Astrocyte of the spinal cord (primary cell): ENCODE results near the gene CTSK.
A peak's percentile ranks its signal among the peaks of the same experiment; 100 is the strongest.
"Not testable (repeated sequence)": the region's sequence is repeated elsewhere in the genome, so short reads cannot be mapped to it uniquely, and the experiment has no call there.

Experiments used
- DNase-seq: peaks from one replicate; pipeline ENCODE4 v3.0.0; 2011; ENCODE audit warnings: low read depth, low spot score
- H3K4me3 ChIP-seq: 2 replicates; pipeline ENCODE4 v1.5.1; 2011; ENCODE audit warnings: low read depth, mild to moderate bottlenecking, low read length, moderate library complexity
- CTCF ChIP-seq: IDR thresholded peaks from 2 replicates; pipeline ENCODE4 v1.5.1; 2012; ENCODE audit warnings: low read depth, mild to moderate bottlenecking, low read length, inconsistent platforms
- in situ Hi-C: cut with HindIII; loops from 2 replicates; pipeline ENCODE4 v1.10.0; 2017; ENCODE audit warnings: low sequenced_read_pairs

The CTSK gene

GRCh38 chr1:150808121-150808520 is at the start of gene CTSK:
TSS of gene CTSK (minus strand) at chr1:150808260. CDS start at chr1:150806805, 1,455 bp downstream.
- no peak for DNase-seq
- no peak for TF ChIP-seq CTCF
- H3K4me3 ChIP-seq: peak within 1 kb of the TSS; percentile 1
- in situ Hi-C loops: no loop called here

GRCh38 chr1:150852734-150853133 is 44.7 kb upstream of the CTSK start:
- in situ Hi-C loops, H3K4me3 ChIP-seq, DNase-seq: not testable (repeated sequence)

- DNase-seq, H3K4me3 ChIP-seq, in situ Hi-C loops: not testable (repeated sequence)
Measured at GRCh38 chr1:150850801-150851362, 42.8 kb upstream of the CTSK start.

GRCh38 chr1:150846473-150847146 is 38.5 kb upstream of the CTSK start:
- TF ChIP-seq CTCF: no peak
- in situ Hi-C loops: no loop called here
- DNase-seq: no peak
- no peak overlapping the region for H3K4me3 ChIP-seq

GRCh38 chr1:150843474-150843873 is 35.4 kb upstream of the CTSK start:
- DNase-seq: no peak
- no peak for TF ChIP-seq CTCF
- no peak overlapping the region for H3K4me3 ChIP-seq
- in situ Hi-C loops: no loop called here

GRCh38 chr1:150842964-150843363 is 34.9 kb upstream of the CTSK start:
- DNase-seq: no peak
- in situ Hi-C loops: no loop called here
- no peak for TF ChIP-seq CTCF
- H3K4me3 ChIP-seq: no peak overlapping the region

- TF ChIP-seq CTCF: no peak
- in situ Hi-C loops: no loop called here
- no peak overlapping the region for H3K4me3 ChIP-seq
- no peak for DNase-seq
Measured at GRCh38 chr1:150842343-150842742, 34.3 kb upstream of the CTSK start.
